GM12878 (cell line): Measurements from ENCODE around the gene RTN3.

Source experiments
- ASH2L ChIP-seq: fragments of 300-600, 200-600 bp; sonication (generic); IDR thresholded peaks from 2 replicates; pipeline ENCODE4 v1.6.1; 2017; ENCODE audit warnings: low read depth, mild to moderate bottlenecking, borderline replicate concordance
- CTCF ChIP-seq, 3 experiments: IDR thresholded peaks in 2 of 3; conservative IDR thresholded peaks in 1 of 3; 2 replicates each; pipeline ENCODE4 v1.5.1; 2011; ENCODE audit warnings: low read depth in 3 of 3, low read length in 3 of 3, mild to moderate bottlenecking in 3 of 3, control low read depth in 2 of 3, moderate library complexity in 2 of 3, inconsistent platforms in 1 of 3, mixed read lengths in 1 of 3; ENCODE audit not compliant: control insufficient read depth in 2 of 3, insufficient read depth in 1 of 3; ENCODE audit errors: extremely low read depth in 1 of 3
- NBN ChIP-seq: fragments of 450-650 bp; IDR thresholded peaks from 2 replicates; pipeline ENCODE4 v1.6.1; 2016
- NR2C1 ChIP-seq: fragments of 450-650 bp; IDR thresholded peaks from 2 replicates; pipeline ENCODE4 v1.6.1; 2017; ENCODE audit warnings: antibody characterized with exemption, mild to moderate bottlenecking, moderate library complexity
- RFX5 ChIP-seq: IDR thresholded peaks from 2 replicates; pipeline ENCODE4 v1.6.1; 2011; ENCODE audit warnings: low read depth, low read length, improper control_type of control experiment
- TF ChIP-seq, protein P1 (sequence below): fragments of 150-350 bp; IDR thresholded peaks from 2 replicates; pipeline ENCODE4 v1.6.1; 2016; ENCODE audit warnings: low read depth, low read length

DNA sequence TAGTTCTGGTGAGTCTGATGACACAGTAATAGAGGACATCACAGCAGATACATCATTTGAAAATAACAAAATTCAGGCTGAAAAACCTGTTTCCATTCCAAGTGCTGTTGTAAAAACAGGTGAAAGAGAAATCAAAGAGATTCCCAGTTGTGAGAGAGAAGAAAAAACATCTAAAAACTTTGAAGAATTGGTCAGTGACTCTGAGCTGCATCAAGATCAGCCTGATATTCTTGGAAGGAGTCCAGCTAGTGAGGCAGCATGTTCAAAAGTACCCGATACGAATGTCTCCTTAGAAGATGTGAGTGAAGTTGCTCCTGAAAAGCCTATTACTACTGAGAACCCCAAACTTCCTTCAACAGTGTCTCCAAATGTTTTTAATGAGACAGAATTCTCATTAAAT is 38.7 kb downstream of the RTN3 start:
- TF ChIP-seq NBN (no peak), CTCF (IDR thresholded peaks at IDR 0.05 in 2 of 3, conservative IDR thresholded peaks at IDR 0.05 in 1 of 3; ENCODE audit: control insufficient read depth in 2 of 3, extremely low read depth in 1 of 3, insufficient read depth in 1 of 3, low read depth in 3 of 3, low read length in 3 of 3) (no peak), RFX5 (no peak), ASH2L (no peak), NR2C1 (no peak)
- TF ChIP-seq, protein P1, sequence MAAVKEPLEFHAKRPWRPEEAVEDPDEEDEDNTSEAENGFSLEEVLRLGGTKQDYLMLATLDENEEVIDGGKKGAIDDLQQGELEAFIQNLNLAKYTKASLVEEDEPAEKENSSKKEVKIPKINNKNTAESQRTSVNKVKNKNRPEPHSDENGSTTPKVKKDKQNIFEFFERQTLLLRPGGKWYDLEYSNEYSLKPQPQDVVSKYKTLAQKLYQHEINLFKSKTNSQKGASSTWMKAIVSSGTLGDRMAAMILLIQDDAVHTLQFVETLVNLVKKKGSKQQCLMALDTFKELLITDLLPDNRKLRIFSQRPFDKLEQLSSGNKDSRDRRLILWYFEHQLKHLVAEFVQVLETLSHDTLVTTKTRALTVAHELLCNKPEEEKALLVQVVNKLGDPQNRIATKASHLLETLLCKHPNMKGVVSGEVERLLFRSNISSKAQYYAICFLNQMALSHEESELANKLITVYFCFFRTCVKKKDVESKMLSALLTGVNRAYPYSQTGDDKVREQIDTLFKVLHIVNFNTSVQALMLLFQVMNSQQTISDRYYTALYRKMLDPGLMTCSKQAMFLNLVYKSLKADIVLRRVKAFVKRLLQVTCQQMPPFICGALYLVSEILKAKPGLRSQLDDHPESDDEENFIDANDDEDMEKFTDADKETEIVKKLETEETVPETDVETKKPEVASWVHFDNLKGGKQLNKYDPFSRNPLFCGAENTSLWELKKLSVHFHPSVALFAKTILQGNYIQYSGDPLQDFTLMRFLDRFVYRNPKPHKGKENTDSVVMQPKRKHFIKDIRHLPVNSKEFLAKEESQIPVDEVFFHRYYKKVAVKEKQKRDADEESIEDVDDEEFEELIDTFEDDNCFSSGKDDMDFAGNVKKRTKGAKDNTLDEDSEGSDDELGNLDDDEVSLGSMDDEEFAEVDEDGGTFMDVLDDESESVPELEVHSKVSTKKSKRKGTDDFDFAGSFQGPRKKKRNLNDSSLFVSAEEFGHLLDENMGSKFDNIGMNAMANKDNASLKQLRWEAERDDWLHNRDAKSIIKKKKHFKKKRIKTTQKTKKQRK: no peak
